Measurements from ENCODE around the gene CC2D2A. TPM values are rescaled to one million over a fixed set of nuclear protein-coding genes. Genes with fewer than 3 reads are reported as not detected.

Gene CC2D2A
- total RNA-seq, 1 donor from 2014 or later = 25.8 TPM

- Mint-ChIP-seq H3K27me3 (no peaks in the 10 kb centered on the region), H3K36me3 (ENCODE audit: insufficient read depth) (peaks cover 20% of the 10 kb centered on the region), H3K4me1 (ENCODE audit: low read depth) (peaks cover 11% of the 10 kb centered on the region), H3K27ac (peak overlapping the region; percentile 38), H3K4me3 (ENCODE audit: low read depth) (no peak overlapping the region), H3K9me3 (ENCODE audit: low read depth) (no peaks in the 10 kb centered on the region)
- no peak for TF ChIP-seq CTCF (IDR thresholded peaks at IDR 0.05; ENCODE audit: unreplicated experiment)
- no peak for DNase-seq (ENCODE audit: low spot score, unreplicated experiment)
These were observed 75.7 kb downstream of the CC2D2A start for GRCh38 chr4:15545371-15545770.

- no peak overlapping the region for H3K27ac Mint-ChIP-seq
- peaks cover 4% of the 10 kb centered on the region for H3K36me3 Mint-ChIP-seq (ENCODE audit: insufficient read depth)
- no peak for TF ChIP-seq CTCF (IDR thresholded peaks at IDR 0.05; ENCODE audit: unreplicated experiment)
- H3K9me3 Mint-ChIP-seq (ENCODE audit: low read depth) = no peaks in the 10 kb centered on the region
- no peak for DNase-seq (ENCODE audit: low spot score, unreplicated experiment)
- H3K27me3 Mint-ChIP-seq = no peaks in the 10 kb centered on the region
- H3K4me3 Mint-ChIP-seq (ENCODE audit: low read depth) = no peak overlapping the region
- peaks cover 25% of the 10 kb centered on the region for H3K4me1 Mint-ChIP-seq (ENCODE audit: low read depth)
These were observed 77.7 kb downstream of the CC2D2A start for GRCh38 chr4:15547392-15547791.

- no peak for TF ChIP-seq CTCF (IDR thresholded peaks at IDR 0.05; ENCODE audit: unreplicated experiment)
- Mint-ChIP-seq H3K9me3 (ENCODE audit: low read depth) (no peaks in the 10 kb centered on the region), H3K4me3 (ENCODE audit: low read depth) (no peak overlapping the region), H3K27me3 (no peaks in the 10 kb centered on the region), H3K4me1 (ENCODE audit: low read depth) (peaks cover 31% of the 10 kb centered on the region), H3K36me3 (ENCODE audit: insufficient read depth) (peaks cover 13% of the 10 kb centered on the region), H3K27ac (no peak overlapping the region)
- DNase-seq (ENCODE audit: low spot score, unreplicated experiment) = no peak
These were observed 80.8 kb downstream of the CC2D2A start for GRCh38 chr4:15550491-15550890.

- Mint-ChIP-seq H3K4me1 (ENCODE audit: low read depth) (peaks cover 26% of the 10 kb centered on the region), H3K27ac (peak overlapping the region; percentile 70)
These were observed 82.2 kb downstream of the CC2D2A start for GRCh38 chr4:15551740-15552446.

More at GRCh38 chr4:15551740-15552446, 82.2 kb downstream of the CC2D2A start:
- Mint-ChIP-seq H3K9me3 (ENCODE audit: low read depth) (no peaks in the 10 kb centered on the region), H3K36me3 (ENCODE audit: insufficient read depth) (peaks cover 16% of the 10 kb centered on the region), H3K4me3 (ENCODE audit: low read depth) (no peak overlapping the region), H3K27me3 (no peaks in the 10 kb centered on the region)
- no peak for DNase-seq (ENCODE audit: low spot score, unreplicated experiment)
- no peak for TF ChIP-seq CTCF (IDR thresholded peaks at IDR 0.05; ENCODE audit: unreplicated experiment)

All from progenitor cell of endocrine pancreas (in vitro differentiated cells).